Activated B cell treated with CpG ODN at 0.5 μM for 24 hours (primary cell): ENCODE data around the gene VDR. TPM values are rescaled to one million over a fixed set of nuclear protein-coding genes. Genes with fewer than 3 reads are reported as not detected.

Experiments
- ATAC-seq: fragments of 200-7000 bp; cut with Tn5 transposase; one replicate; pipeline ENCODE4 v1.10.0; 2021; ENCODE audit warnings: low read depth, mild to moderate bottlenecking, moderate library complexity
- CTCF ChIA-PET: fragments of 350-600 bp; sonication (Branson Sonifier 250); formaldehyde crosslinking; loops from one replicate; lab custom pipeline; 2021; ENCODE audit warnings: antibody characterized with exemption; lab: Charles Lee
- POLR2A ChIA-PET: fragments of 350-600 bp; sonication (Branson Sonifier 250); formaldehyde crosslinking; loops from one replicate; lab custom pipeline; 2021; ENCODE audit warnings: antibody characterized with exemption; lab: Charles Lee
- DNase-seq: peaks from one replicate; pipeline ENCODE4 v3.0.0; 2022
- H3K27ac Mint-ChIP-seq: one replicate; pipeline ENCODE4 v1.8.0; 2020; ENCODE audit warnings: mixed read lengths
- H3K27me3 Mint-ChIP-seq: one replicate; pipeline ENCODE4 v1.8.0; 2021; ENCODE audit warnings: mixed read lengths
- H3K36me3 Mint-ChIP-seq: one replicate; pipeline ENCODE4 v1.8.0; 2021; ENCODE audit warnings: low read depth, mixed read lengths
- H3K4me1 Mint-ChIP-seq: one replicate; pipeline ENCODE4 v1.8.0; 2021; ENCODE audit warnings: mixed read lengths
- H3K4me3 Mint-ChIP-seq: one replicate; pipeline ENCODE4 v1.8.0; 2020; ENCODE audit warnings: mild to moderate bottlenecking, mixed read lengths
- H3K9me3 Mint-ChIP-seq: one replicate; pipeline ENCODE4 v1.8.0; 2020; ENCODE audit warnings: mixed read lengths
- intact Hi-C: fragments of 100-400 bp; cut with micrococcal nuclease; formaldehyde crosslinking; loops from one replicate; pipeline ENCODE4 v1.15.1; 2024
- total RNA-seq: library from RNA; stranded (reverse); gene quantifications from 2 replicates; pipeline ENCODE4 v1.2.3, GENCODE V29; 2022
- TF ChIP-seq, protein P1 (sequence below): fragments of 200-600 bp; IDR thresholded peaks from one replicate; pipeline ENCODE4 v1.8.0; 2022; ENCODE audit warnings: antibody characterized with exemption, mild to moderate bottlenecking

VDR gene
- total RNA-seq, 1 donor from 2014 or later = 0.86 TPM

DNA sequence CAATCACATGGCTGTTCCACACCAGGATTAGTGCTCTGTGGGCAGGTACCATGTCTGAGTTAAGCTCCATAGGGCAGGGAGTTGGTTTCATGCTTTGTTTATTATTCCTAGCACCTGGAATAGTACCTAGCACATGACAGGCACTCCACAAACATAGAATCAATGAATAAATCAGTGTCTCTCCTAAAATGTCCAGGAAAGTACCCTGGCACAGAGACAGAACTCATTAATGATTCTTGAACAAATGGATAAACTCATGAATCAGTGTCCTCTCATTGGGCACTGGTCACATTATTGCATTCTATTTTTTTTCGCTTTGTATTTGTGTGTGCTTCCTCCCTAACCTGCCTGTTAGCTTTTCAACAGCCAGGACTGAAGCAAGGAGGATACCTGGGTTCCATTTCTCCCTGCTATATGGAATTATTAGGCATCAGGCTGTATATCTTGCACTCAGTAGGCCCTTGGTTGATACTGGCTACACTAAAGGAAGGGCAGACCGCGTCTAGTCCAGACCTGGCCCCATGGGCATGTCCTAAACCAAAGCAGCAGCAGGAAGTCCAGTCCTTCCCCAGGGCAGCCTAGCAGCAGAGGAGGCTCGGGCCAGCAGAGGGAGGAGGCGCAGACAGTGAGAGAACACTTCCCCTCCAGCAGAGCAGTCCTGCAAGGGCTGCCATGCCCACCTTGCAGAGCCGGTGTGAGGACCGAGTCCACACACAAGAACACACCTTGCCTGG lies 103.5 kb downstream of the VDR start:
- CTCF ChIA-PET = interaction anchor here (0.6 to 8.3 kb wide), 8 partner anchors 12 to 623 kb away, joined by 3 to 245 read pairs (median 5); no protein-coding TSS in a partner anchor
- H3K4me1 Mint-ChIP-seq = peaks cover 61% of the 10 kb centered on the region
- H3K36me3 Mint-ChIP-seq = peaks cover 43% of the 10 kb centered on the region
- POLR2A ChIA-PET = interaction anchor here (0.6 to 4.5 kb wide), 9 partner anchors 10 to 37 kb away, joined by 3 to 27 read pairs (median 5); partner anchors contain the start of gene HDAC7
- no peaks in the 10 kb centered on the region for H3K27me3 Mint-ChIP-seq
- no peak for DNase-seq
- no peaks in the 10 kb centered on the region for H3K9me3 Mint-ChIP-seq
- no peak overlapping the region for H3K4me3 Mint-ChIP-seq
- peak overlapping the region; percentile 41 for H3K27ac Mint-ChIP-seq
- intact Hi-C loops = loop anchor here (1.0 kb wide), 1 partner anchor 8 kb away; no protein-coding TSS in a partner anchor
- TF ChIP-seq, protein P1, sequence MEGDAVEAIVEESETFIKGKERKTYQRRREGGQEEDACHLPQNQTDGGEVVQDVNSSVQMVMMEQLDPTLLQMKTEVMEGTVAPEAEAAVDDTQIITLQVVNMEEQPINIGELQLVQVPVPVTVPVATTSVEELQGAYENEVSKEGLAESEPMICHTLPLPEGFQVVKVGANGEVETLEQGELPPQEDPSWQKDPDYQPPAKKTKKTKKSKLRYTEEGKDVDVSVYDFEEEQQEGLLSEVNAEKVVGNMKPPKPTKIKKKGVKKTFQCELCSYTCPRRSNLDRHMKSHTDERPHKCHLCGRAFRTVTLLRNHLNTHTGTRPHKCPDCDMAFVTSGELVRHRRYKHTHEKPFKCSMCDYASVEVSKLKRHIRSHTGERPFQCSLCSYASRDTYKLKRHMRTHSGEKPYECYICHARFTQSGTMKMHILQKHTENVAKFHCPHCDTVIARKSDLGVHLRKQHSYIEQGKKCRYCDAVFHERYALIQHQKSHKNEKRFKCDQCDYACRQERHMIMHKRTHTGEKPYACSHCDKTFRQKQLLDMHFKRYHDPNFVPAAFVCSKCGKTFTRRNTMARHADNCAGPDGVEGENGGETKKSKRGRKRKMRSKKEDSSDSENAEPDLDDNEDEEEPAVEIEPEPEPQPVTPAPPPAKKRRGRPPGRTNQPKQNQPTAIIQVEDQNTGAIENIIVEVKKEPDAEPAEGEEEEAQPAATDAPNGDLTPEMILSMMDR = no peak
- ATAC-seq = no peak

DNA sequence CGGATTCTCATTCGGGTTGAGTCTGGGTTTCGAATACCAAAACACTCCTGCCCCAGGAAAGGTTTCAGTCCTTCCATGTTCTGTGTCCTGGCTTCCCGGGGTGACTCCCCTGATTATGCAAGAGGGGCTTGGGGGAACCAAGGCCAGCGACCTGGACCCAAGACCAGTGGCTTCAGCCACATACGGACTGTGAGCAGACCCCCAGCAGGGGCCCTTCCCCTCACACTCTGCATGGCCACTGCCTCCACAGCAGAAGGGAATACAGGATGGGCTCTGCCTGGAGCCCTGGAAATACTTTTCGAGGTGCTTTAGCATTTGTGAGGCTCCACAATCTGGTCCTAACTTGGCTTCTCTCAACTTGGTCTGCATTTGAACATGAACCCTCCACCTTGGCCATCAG lies 104.2 kb downstream of the VDR start:
- TF ChIP-seq, protein P1 = no peak
- DNase-seq (no peak), ATAC-seq (no peak)
- Mint-ChIP-seq H3K36me3 (peaks cover 39% of the 10 kb centered on the region), H3K9me3 (no peaks in the 10 kb centered on the region), H3K27ac (no peak overlapping the region), H3K4me3 (no peak overlapping the region), H3K27me3 (no peaks in the 10 kb centered on the region), H3K4me1 (peaks cover 54% of the 10 kb centered on the region)
- CTCF ChIA-PET = interaction anchor here (2.7 to 8.3 kb wide), 2 partner anchors 13 to 35 kb away, joined by 15 to 245 read pairs; no protein-coding TSS in a partner anchor
- POLR2A ChIA-PET = interaction anchor here (0.8 to 4.5 kb wide), 4 partner anchors 7 to 37 kb away, joined by 4 to 27 read pairs (median 4); no protein-coding TSS in a partner anchor
- intact Hi-C loops = no loop called here

DNA sequence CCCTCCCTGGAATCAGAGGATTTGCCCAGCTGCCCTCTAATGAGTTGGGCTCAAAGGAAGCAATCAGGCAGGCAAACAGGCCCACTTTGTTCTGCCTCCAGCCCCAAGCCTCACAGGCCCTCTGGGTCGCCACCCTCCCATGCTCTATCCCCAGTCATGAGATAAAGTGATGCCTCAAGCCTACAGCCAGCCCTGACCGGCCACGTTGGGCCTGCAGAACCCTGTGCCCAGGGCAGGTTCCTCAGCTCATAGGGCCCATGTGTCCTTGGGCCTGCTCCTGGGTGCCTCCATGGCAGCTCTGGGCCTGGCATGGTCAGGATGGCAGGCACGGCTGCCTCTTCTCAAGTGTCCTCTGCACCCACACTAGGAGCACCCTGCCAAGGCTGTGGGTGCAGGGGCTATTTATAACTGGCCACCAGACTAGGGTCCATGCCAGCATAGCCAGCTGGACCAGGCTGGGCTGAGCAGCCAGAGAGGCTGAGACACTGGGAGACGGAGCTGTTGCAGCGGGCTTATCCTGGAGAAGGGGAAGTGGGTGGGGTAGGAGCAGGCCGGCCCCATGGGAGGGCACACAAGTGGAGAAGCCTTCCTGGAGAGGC lies 105.3 kb downstream of the VDR start:
- TF ChIP-seq, protein P1 = no peak
- DNase-seq (no peak), ATAC-seq (no peak)
- Mint-ChIP-seq H3K4me1 (peaks cover 43% of the 10 kb centered on the region), H3K4me3 (no peak overlapping the region), H3K9me3 (no peaks in the 10 kb centered on the region), H3K36me3 (peaks cover 37% of the 10 kb centered on the region), H3K27ac (no peak overlapping the region), H3K27me3 (no peaks in the 10 kb centered on the region)
- intact Hi-C loops = no loop called here
- CTCF ChIA-PET = interaction anchor here (3.6 to 8.3 kb wide), 2 partner anchors 14 to 36 kb away, joined by 23 to 245 read pairs; no protein-coding TSS in a partner anchor
- POLR2A ChIA-PET = interaction anchor here (1.3 to 4.5 kb wide), 4 partner anchors 8 to 19 kb away, joined by 3 to 27 read pairs (median 4); no protein-coding TSS in a partner anchor

DNA sequence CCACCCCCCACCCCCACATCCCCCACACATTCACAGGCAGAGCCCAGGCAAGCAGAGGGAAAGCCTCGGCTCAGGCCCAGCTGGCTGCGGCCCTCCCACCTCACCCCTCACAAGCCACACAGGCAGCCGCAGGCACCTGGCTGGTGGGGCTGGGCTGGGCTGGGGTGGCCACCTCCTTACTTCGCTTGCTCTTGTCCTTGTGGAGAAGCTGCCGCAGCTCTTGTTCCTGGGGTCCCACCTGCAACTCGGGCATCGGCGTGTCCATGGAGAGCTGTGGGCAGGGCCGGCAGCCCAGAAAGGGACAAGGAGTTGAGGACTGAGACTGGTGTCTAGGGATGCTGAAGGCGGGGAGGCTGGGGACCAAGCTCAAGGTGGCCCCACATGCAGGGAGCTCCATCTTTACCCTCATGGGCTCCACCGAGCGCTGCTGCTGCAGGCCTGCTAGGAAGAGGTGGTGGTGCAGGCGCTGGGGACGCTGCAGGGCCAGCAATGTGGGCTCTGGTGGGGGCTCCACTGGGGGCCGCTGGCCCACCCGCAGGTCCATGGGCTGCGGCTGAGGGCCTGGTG lies 106.3 kb downstream of the VDR start:
- peaks cover 45% of the 10 kb centered on the region for H3K36me3 Mint-ChIP-seq
- ATAC-seq (no peak), DNase-seq (no peak)
- no peaks in the 10 kb centered on the region for H3K27me3 Mint-ChIP-seq
- CTCF ChIA-PET = interaction anchor here (1.3 to 8.3 kb wide), 6 partner anchors 15 to 56 kb away, joined by 3 to 245 read pairs (median 14); partner anchors contain the start of gene HDAC7
- H3K9me3 Mint-ChIP-seq = no peaks in the 10 kb centered on the region
- intact Hi-C loops = no loop called here
- no peak overlapping the region for H3K4me3 Mint-ChIP-seq
- H3K27ac Mint-ChIP-seq = no peak overlapping the region
- peaks cover 33% of the 10 kb centered on the region for H3K4me1 Mint-ChIP-seq
- POLR2A ChIA-PET = interaction anchor here (1.2 to 1.8 kb wide), 6 partner anchors 8 to 88 kb away, joined by 3 to 21 read pairs (median 10); no protein-coding TSS in a partner anchor
- TF ChIP-seq, protein P1 = no peak
